Heart left ventricle (tissue), 16 donors: ENCODE data around the gene MTHFR. TPM values are rescaled to one million over a fixed set of nuclear protein-coding genes. Genes with fewer than 3 reads are reported as not detected.
A peak's percentile ranks its signal among the peaks of the same experiment; 100 is the strongest.

Experiments used
- ATAC-seq, 4 donors: fragments of 200-7000 bp; cut with Tn5 transposase; one replicate each; pipeline ENCODE4 v1.9.1; 2020 to 2022; ENCODE audit warnings: moderate library complexity in 4 of 4, mild to moderate bottlenecking in 3 of 4, moderate number of reproducible peaks in 1 of 4
- DNase-seq, 5 donors: peaks; one replicate each; pipeline ENCODE4 v3.0.0-alpha.2; 2020
- H3K27ac ChIP-seq, 12 donors: fragments of 200-600 bp; sonication (generic) in 4 of 12; one replicate each; pipeline versions ENCODE4 v1.5.0 to v1.8.0; 2016 to 2022; ENCODE audit warnings: mild to moderate bottlenecking in 2 of 12
- H3K27me3 ChIP-seq, 9 donors: fragments of 200-600 bp; sonication (generic) in 2 of 9; one replicate each; pipeline versions ENCODE4 v1.5.1 to v1.8.0; 2016 to 2022; ENCODE audit warnings: mild to moderate bottlenecking in 3 of 9
- H3K36me3 ChIP-seq, 9 donors: fragments of 200-600 bp; sonication (generic) in 2 of 9; one replicate each; pipeline versions ENCODE4 v1.5.0 to v1.8.0; 2018 to 2022; ENCODE audit warnings: mild to moderate bottlenecking in 2 of 9
- H3K4me1 ChIP-seq, 12 donors: fragments of 200-600 bp; sonication (generic) in 4 of 12; one replicate each; pipeline versions ENCODE4 v1.5.0 to v1.8.0; 2016 to 2022; ENCODE audit warnings: mild to moderate bottlenecking in 3 of 12
- H3K4me3 ChIP-seq, 12 donors: fragments of 200-600 bp; sonication (generic) in 4 of 12; one replicate each; pipeline versions ENCODE4 v1.5.0 to v1.8.0; 2017 to 2022; ENCODE audit warnings: mild to moderate bottlenecking in 9 of 12, moderate library complexity in 4 of 12
- H3K9me3 ChIP-seq, 12 donors: fragments of 200-600 bp; sonication (generic) in 4 of 12; one replicate each; pipeline versions ENCODE4 v1.5.0 to v1.8.0; 2016 to 2022; ENCODE audit warnings: mild to moderate bottlenecking in 1 of 12
- POLR2A ChIP-seq, 2 donors: fragments of 450-650 bp; IDR thresholded peaks; one replicate each; pipeline ENCODE4 v1.6.1; 2017; ENCODE audit warnings: antibody characterized with exemption in 2 of 2, mild to moderate bottlenecking in 2 of 2, moderate library complexity in 2 of 2
- WGBS, 4 donors: extraction: QIAGEN DNeasy Blood & Tissue Kit in 2 of 4; methylation state at CpG; one replicate each; pipeline versions ENCODE4 v1.1.5 to v1.1.7; 2013 to 2018; 5-methylcytosine and 5-hydroxymethylcytosine counted together
- intact Hi-C, 10 donors: fragments of 100-400 bp; cut with DNase I; formaldehyde crosslinking; loops; one replicate each; pipeline versions ENCODE4 v1.11.1 to v1.14.2; 2022
- polyA plus RNA-seq, 2 donors: library from polyadenylated mRNA; stranded (reverse); fragments of 200-250 nt; gene quantifications; one replicate each; pipeline ENCODE4 v1.2.3, GENCODE V29; 2013
- total RNA-seq, 9 donors: library from RNA; depleted of rRNA in 2 of 9; stranded (reverse); fragments of >200 nt in 2 of 9; fragmentation: NEBNext Ultra II Directional in 3 of 9; extraction: Animal tissue kit (Norgen Biotek cat#: 25700) in 3 of 9; gene quantifications; one replicate each; pipeline versions ENCODE4 v1.1.0 to v1.2.4, GENCODE V29; 2016 to 2023
- TF ChIP-seq, protein P1 (sequence below), 12 donors: fragments of 200-600 bp; sonication (generic) in 4 of 12; IDR thresholded peaks; one replicate each; pipeline versions ENCODE4 v1.5.0 to v1.8.0; 2018 to 2022; ENCODE audit warnings: antibody characterized with exemption in 12 of 12, mild to moderate bottlenecking in 5 of 12
- donor health status: ischemic (EF 13 %, LVEDD 7.1; RV severe dilation, severe dysfunction).
- donor health status: healthy with polysubstance abuse.
- donor health status: DM: no; HTN: yes; CAD: no.
- donor health status: DM: no; HTN: no; CAD: no.
- donor health status: ischemic (EF 25% LVEDD 6.9; RV normal size, moderate dysfunction).
- donor health status: ischemic (EF 25% LVEDD 5.7; RV mildly dilated, moderate dysfunction).
- donor health status: healthy.
- donor health status: DM: yes; HTN: yes; CAD: no.
- donor health status: ischemic (EF 35%, LVEDD 5.7; RV mildly dilated, moderate dysfunction).
- donor health status: nonischemic (EF 11% LVEDD 7.7; RV severe dilation, severe dysfunction).
- donor health status: DM: yes; HTN: yes; CAD: no.
- donor health status: PGD.
- donor health status: ischemic (EF 29% LVEDD 5.4; RV normal size, mild dysfunction).
- donor health status: nonischemic (EF 23%, LVEDD 6.1; RV moderate dilation, normal function).

Gene MTHFR
- total and polyA plus RNA-seq, 11 donors: 21.9 to 61.2 (median 38.1) TPM

DNA sequence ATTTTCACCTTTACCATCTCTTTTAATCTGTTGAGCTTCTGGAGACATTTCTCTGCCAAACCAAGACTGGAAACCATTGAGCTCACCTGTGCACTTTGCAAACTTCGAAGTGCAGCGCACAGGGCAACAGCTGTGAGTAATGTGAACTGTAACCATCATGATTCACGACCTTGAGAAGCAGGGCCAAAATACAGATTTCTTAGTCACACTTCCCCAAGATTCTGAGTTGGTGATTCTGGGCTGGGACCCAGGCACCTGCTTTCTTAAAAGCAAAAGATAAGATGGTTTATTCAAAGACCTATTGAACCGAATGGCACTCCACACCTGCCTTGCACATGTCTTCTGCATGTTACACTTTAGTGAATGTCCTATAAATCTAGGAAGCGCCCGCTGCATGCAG, 59.7 kb downstream of the MTHFR start:
- H3K4me3 ChIP-seq: no peak overlapping the region
- no peaks in the 10 kb centered on the region for H3K9me3 ChIP-seq
- no peak for TF ChIP-seq POLR2A (IDR thresholded peaks at IDR 0.05)
- TF ChIP-seq, protein P1, sequence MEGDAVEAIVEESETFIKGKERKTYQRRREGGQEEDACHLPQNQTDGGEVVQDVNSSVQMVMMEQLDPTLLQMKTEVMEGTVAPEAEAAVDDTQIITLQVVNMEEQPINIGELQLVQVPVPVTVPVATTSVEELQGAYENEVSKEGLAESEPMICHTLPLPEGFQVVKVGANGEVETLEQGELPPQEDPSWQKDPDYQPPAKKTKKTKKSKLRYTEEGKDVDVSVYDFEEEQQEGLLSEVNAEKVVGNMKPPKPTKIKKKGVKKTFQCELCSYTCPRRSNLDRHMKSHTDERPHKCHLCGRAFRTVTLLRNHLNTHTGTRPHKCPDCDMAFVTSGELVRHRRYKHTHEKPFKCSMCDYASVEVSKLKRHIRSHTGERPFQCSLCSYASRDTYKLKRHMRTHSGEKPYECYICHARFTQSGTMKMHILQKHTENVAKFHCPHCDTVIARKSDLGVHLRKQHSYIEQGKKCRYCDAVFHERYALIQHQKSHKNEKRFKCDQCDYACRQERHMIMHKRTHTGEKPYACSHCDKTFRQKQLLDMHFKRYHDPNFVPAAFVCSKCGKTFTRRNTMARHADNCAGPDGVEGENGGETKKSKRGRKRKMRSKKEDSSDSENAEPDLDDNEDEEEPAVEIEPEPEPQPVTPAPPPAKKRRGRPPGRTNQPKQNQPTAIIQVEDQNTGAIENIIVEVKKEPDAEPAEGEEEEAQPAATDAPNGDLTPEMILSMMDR (IDR thresholded peaks at IDR 0.05): no peak
- WGBS, 4 donors: 87 to 92% (median 90%) methylated on average over 6 of the region's 6 CpGs
- no peak for DNase-seq
- intact Hi-C loops: no loop called here
- no peaks in the 10 kb centered on the region for H3K27me3 ChIP-seq
- H3K36me3 ChIP-seq: peaks cover 0 to 55% (median 29%) of the 10 kb centered on the region in 9 donors
- H3K4me1 ChIP-seq: peaks cover 0 to 17% (median 7%) of the 10 kb centered on the region in 12 donors
- peak overlapping the region in 2 of 12 donors; percentile 33 to 74 for H3K27ac ChIP-seq
- ATAC-seq: no peak

DNA sequence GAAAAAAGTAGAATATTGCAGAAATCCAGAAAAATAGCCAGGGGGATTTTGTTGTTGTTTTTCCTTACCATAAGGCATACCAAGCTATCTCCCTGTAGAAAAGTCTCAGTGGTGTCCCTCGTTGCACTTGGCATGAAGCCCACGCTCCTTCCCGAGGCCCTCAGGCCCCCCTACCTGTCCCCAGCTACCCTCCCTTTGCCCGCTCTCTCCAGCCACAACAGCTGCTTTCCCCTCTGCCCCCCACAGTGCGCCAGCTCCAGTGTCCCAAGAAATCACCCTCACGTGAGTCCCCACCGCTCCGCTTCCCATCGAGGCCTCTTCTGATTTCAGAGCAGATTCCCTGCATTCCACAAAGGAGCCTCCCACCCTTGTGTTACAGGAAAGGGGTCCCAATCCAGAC, 61.5 kb downstream of the MTHFR start:
- WGBS, 4 donors: 75 to 88% (median 84%) methylated on average over 9 of the region's 9 CpGs
- peak in 1 of 5 donors; percentile 38 for DNase-seq
- H3K27me3 ChIP-seq: no peaks in the 10 kb centered on the region
- no peaks in the 10 kb centered on the region for H3K9me3 ChIP-seq
- H3K36me3 ChIP-seq: peaks cover 0 to 39% (median 16%) of the 10 kb centered on the region in 9 donors
- peaks cover 0 to 35% (median 9%) of the 10 kb centered on the region in 12 donors for H3K4me1 ChIP-seq
- no peak for ATAC-seq
- intact Hi-C loops: no loop called here
- H3K4me3 ChIP-seq: no peak overlapping the region
- H3K27ac ChIP-seq: no peak overlapping the region
- TF ChIP-seq, protein P1 (IDR thresholded peaks at IDR 0.05): no peak
- no peak for TF ChIP-seq POLR2A (IDR thresholded peaks at IDR 0.05)

DNA sequence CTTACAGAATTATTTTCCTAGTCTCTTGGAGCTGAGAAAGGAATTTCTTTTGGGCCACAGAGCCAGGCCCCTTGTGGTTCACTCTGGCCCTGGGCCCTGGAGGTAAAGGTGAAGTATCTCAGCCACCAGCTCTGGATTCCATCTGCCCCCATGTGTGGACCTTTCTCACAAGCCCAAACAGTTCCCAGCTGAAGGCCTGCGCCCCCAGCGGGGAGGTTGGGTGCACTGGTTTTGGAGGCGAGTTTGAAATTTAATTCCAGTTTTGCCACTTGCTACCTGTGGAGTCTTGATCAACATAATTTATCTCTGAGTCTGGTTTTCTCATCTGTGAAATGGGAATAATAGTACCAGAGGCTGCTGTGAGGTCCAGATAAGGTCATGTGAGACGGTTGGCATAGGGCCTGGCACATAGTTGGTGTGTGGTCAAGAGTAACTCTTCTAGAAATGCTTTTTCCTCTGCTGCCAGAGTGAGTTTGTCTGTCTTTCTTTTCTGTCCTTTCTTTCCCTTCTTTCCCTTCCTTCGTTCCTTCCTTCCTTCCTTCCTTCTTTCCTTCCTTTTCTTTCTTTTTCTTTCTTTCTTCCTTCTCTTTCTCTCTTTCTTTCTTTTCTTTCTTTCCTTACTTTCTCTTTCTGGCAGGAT, 63.7 kb downstream of the MTHFR start:
- intact Hi-C loops: no loop called here
- Histone ChIP-seq H3K4me1 (peaks cover 0 to 51% (median 12%) of the 10 kb centered on the region in 12 donors), H3K27ac (no peak overlapping the region), H3K4me3 (no peak overlapping the region), H3K9me3 (no peaks in the 10 kb centered on the region), H3K27me3 (no peaks in the 10 kb centered on the region), H3K36me3 (peaks cover 0 to 17% (median 4%) of the 10 kb centered on the region in 9 donors)
- 78 to 96% (median 87%) methylated on average over 5 of the region's 5 CpGs for WGBS, 4 donors
- TF ChIP-seq, protein P1 (IDR thresholded peaks at IDR 0.05): no peak
- no peak for TF ChIP-seq POLR2A (IDR thresholded peaks at IDR 0.05)
- no peak for ATAC-seq
- no peak for DNase-seq

DNA sequence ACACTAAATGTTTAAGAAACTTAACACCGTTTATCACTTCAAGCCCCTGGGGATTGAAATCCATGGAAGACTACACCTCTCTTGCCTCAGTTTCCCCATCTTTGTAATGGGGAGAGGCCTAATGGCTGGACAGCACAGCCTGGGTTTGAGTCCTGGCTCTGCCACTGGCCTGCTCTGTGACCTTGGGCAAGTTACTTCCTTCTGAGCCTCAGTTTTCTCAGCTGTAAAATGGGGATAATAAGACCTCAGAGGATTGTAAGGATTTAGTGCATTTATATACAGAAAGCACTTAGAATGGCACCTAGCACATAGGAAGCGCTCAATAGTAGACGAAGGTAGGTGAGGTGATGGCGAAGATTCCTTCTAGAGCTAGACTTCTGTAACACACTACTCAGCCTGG, 64.3 kb downstream of the MTHFR start:
- Histone ChIP-seq H3K36me3 (peaks cover 0 to 11% (median 4%) of the 10 kb centered on the region in 9 donors), H3K9me3 (no peaks in the 10 kb centered on the region), H3K4me1 (peaks cover 0 to 55% (median 13%) of the 10 kb centered on the region in 12 donors), H3K27me3 (no peaks in the 10 kb centered on the region), H3K27ac (no peak overlapping the region), H3K4me3 (peak overlapping the region in 1 of 12 donors; percentile 9)
- intact Hi-C loops: no loop called here
- ATAC-seq: no peak
- 91 to 96% (median 92%) methylated on average over 4 of the region's 4 CpGs for WGBS, 4 donors
- no peak for DNase-seq
- TF ChIP-seq, protein P1 (IDR thresholded peaks at IDR 0.05): no peak
- TF ChIP-seq POLR2A (IDR thresholded peaks at IDR 0.05): no peak
